Mucosa of gallbladder (tissue), 1 donor: ENCODE results near the gene UVSSA. TPM values are rescaled to one million over a fixed set of nuclear protein-coding genes. Genes with fewer than 3 reads are reported as not detected.
A peak's percentile ranks its signal among the peaks of the same experiment; 100 is the strongest.

ENCODE experiments used
- DNase-seq: peaks from one replicate; pipeline ENCODE4 v3.0.0-alpha.2; 2020; ENCODE audit warnings: low spot score
- total RNA-seq: library from RNA; stranded (reverse); gene quantifications from one replicate; pipeline ENCODE4 v1.2.1, GENCODE V29; 2021
- donor health status: DM: no; HTN: no; CAD: no.

The UVSSA gene
- total RNA-seq, 1 donor from 2014 or later: 41.5 TPM

DNA sequence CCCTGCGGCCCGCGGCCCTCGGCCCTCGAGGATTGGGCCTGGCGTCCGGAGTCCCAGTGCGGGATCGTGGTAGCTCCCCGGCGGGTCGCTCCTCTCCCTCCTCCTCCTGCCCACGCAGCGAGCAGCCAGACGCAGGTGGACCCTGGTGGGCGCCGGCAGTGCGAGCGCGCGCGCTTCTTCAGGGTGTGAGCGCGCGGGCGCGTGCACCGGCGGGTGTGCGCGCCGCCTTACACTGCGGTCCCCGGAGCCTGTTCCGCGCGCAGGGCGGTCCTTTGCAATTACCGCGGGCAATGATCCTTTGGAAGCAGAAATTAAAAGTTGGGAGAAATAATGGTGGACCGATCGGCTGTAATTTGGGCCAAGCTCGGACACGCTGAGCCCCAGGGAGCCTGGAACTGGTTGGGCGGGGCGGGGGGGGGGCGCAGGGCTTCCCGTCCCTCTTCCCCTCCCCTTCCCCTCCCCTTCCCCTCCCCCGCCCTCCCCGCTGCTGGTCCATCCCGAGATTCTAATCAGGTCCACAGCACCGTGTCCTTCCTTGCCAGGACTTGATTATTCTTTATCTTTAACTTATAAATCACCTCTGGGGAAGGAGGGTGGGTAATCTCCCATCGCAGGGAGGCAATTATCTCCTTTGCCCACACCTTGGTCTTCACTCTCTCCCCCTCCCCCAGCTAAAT is 60.8 kb downstream of the UVSSA start:
- DNase-seq: no peak

DNA sequence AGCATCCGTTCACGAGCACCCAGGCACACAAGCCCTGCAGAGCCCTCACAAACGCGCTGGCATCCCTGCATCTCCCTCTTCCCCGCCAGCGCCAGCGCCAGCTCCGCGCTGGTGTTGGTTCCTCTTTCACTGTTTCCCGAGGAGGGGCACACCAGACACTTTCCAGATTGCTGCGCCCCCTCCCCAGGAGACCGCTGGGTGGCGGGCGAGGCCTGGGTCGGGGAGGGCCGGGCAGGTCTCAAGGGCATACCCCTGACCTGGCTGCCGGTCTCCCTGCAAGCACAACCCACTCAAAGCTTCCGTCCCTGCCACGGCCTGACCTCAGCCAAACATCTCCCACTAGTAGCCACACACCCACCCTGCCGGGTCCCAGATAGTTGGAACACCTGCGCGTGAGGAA is 61.4 kb downstream of the UVSSA start:
- DNase-seq: no peak

DNA sequence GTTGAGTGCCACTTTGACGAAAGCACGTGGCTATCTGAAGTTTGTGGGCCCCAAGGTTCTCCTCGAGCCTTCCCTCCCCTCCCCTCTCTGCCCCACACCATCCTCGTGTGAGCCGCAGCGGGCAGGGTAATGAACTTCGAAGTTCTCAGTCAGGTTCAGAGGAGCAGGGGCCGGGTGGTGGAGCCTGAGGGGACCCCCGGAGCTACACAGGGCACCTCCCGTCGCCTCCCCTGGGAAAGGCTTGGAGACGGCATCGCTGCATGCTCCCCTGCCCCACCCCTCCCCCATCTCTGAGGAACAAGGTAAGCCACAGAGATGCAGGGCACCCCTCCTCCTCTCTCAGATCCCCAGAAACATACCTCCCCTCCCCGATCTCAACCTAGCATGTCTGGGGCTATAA is 62.1 kb downstream of the UVSSA start:
- no peak for DNase-seq

DNA sequence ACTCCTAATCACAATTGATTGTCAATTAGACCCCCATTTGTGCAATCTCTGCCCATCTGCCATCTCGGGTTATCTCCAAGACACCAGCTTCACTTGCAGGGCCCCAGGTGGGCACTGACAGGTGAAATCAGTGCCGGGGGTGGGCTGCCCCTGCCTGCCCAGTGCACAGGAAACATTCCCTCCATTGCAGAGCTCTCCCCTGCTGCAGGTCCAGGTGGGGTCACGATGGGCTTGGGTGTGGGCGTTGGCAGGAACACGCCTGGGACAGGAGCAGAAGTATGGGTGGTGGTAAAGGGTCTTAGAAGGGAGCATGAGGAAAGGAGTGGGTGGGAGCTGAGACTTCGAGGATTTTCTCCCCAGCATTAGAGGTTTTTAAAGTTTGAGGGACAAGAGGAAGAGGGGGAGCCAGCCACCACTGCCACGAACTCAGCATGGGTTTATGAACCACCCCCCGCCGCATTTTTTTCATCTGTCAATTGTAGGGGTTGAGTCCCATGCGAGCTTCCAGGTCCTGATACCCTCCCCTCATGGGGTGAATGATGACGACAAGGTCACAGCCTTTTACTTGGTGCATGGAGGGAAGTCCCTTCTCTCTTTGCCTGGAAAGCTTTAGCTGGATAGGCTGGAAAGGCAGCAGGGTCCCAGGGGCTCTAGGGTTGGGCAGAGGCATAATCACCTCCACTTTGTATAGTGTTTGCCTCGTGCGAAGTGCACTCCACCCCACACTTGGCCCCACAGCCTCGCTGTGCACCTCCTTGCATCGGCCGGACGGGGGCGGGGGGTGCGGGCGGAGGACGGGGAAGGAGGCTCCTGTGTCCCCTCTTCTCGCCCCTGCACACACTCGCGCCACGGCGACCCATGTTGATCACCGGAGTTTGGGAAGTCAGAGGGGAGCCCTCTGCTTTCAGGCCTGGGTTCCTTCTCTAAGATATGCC is 62.8 kb downstream of the UVSSA start:
- no peak for DNase-seq

DNA sequence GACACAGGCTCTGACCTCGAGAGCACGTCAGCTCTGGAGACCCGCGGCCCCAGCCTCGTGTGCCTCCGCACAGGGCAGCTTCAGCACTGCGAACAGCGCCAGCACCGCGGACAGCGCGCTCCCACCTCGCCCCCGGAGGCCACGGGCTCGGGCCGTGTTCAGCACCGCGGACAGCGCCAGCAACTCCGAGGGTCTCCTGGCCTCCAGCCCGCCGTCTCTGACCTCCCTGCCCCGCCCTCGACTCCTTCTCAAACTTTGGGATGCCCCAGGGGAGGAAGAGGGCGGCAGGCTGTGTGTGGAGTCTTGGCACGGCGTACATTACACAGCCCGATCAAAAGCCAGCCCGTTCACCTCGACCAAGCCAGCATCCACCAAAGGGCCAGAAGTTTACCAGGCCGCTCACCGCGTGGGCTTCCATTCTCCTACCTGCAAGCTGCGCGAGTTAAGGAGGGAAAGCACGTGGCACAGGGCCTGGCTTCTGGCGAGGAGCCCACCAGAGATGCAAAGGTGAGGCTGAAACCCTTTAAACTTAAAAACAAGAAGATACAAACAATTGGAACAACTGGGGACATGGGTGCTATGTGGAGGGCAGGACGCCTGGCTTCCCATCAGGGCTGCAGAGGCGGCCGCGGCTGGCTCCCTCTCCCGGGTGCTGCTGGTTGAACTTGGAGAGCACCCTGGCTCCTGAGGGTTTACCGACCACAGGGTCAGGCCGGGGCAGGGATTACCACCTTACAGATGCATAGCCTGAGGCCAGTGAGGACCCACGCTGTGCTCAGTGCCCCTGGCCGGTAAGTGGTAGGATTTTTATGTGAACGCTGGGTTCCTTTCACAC is 63.7 kb downstream of the UVSSA start:
- DNase-seq: peak; percentile 58

DNA sequence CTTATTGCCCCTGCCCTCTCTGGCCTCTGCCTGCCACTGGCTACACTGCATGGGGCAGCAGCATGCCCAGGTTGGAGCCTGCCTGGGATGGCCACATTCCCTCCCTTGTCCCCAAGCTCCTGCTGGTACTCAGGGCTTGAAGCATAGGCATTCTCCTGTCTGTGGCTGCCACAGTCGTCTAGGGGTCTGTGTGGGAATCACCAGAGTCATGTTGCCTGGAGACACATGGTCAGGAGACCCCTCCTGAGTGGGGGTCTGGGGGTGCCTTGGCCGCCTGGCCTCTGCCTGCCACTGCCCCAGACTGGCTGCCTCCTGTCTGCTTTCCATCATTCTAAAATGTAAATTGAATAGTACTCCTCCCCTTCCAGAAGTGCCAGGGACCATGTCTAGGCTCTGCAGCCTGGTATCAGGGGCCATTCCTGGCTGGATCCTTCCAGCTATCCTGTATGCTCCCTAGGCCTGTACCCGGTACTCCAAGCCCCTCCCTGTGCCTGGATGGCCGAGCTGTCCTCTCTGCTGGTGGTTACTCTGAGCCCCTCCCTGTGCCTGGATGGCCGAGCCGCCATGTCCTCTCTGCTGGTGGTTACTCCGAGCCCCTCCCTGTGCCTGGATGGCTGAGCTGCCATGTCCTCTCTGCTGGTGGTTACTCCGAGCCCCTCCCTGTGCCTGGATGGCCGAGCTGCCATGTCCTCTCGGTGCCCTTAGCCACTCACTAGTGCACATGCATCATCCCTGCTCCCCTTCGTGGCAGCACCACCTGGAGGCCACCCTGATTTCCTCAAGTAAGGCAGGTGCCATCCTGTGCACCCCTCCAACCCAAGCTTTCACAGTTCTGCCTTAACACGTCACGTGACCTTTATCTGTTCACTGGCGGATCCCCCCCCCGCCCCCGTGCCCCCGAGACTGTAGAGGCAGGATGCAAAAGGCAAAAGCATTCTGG is 64.7 kb downstream of the UVSSA start:
- DNase-seq: peak; percentile 7

DNA sequence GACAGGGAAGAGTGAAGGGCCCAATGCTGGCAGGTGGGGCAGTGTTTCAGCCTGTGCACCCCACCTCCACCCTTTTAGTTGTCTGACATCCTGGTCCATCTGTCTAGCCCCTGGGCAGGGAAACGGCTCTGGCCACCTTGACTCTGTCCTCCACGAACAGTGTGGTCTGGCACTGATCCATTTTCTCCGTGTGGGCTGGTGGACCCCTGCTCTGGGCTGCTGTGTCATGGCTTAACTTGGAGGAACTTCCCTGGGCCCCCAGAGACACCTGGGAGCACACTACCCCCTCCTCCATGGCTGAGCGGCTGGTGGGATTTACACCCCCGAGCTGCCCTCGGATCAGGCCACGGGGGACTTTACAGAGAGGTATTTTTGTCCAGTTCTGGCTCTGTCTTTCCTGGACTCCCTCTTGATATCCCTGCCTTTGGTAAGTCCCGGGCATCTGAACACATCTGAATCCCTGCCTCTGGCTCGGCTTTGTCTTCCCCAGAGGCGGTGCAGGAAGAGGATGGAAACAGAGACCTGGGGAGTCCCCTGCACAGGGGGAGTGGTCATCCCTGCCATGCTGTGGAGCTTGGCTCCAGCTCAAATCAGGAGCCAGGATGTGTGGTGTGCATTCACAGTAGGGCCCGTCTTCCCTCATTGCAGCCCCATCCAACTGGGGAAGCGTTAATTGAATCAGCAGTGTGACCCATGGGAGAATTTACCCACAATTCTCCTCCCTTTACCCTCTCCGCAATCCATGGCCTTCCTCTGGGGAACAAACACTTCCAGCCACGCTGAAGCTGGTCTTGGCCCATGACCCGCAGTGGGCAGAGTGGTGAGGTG is 65.6 kb downstream of the UVSSA start:
- no peak for DNase-seq

DNA sequence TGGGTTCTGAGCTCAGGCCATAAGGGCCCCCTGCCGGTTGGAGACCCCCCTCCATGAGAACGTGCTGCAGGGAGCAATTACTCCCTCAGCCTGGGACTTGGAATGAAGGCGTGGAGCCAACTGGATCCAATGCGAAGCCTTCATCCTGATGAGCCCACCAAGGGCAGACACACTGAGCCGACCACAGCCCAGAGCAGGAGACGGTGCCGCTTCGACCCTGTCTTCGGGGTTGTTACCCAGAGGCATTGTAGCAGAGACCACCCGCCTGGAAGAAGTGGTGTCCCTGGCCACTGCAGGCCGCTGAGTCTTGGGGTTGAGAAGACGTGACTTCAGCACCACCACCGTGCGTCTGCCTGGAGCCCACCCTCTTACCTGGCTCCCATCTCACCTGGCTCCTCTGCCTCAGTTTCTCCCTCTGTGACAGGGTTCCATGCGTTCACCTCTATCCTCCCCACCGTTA is 66.2 kb downstream of the UVSSA start:
- peak; percentile 9 for DNase-seq

DNA sequence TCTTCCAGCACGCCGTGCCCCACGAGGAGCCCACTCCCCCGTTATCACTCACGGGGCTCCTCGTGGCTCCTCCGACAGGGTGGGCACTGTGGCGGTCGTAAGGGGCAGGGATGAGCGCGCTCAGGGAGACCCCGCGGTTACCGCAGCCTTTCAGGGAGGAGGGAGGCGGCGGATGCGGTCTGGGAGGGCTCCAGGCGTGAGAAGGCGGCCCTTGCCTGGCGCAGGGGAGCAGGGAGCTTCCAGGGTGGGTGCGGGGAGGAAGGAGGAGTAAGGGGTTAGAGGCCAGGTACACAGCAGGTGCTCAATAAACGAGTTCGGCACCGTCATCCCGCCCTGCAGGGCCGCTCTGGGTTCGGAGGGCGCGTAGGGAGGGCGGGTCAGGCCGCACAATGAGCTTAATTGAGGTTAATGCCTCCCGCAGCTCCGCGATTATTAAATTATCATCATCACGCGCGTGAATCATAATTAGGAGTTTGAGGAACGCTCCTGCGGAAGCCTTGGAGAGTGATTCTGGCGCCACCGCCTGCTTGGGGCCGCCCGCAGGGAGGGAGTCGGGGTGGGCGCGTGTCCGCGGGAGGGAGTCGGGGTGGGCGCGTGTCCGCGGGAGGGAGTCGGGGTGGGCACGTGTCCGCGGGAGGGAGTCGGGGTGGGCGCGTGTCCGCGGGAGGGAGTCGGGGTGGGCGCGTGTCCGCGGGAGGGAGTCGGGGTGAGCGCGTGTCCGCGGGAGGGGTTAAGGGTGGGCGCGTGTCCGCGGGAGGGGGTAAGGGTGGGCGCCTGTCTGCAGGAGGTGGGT is 66.9 kb downstream of the UVSSA start:
- no peak for DNase-seq

DNA sequence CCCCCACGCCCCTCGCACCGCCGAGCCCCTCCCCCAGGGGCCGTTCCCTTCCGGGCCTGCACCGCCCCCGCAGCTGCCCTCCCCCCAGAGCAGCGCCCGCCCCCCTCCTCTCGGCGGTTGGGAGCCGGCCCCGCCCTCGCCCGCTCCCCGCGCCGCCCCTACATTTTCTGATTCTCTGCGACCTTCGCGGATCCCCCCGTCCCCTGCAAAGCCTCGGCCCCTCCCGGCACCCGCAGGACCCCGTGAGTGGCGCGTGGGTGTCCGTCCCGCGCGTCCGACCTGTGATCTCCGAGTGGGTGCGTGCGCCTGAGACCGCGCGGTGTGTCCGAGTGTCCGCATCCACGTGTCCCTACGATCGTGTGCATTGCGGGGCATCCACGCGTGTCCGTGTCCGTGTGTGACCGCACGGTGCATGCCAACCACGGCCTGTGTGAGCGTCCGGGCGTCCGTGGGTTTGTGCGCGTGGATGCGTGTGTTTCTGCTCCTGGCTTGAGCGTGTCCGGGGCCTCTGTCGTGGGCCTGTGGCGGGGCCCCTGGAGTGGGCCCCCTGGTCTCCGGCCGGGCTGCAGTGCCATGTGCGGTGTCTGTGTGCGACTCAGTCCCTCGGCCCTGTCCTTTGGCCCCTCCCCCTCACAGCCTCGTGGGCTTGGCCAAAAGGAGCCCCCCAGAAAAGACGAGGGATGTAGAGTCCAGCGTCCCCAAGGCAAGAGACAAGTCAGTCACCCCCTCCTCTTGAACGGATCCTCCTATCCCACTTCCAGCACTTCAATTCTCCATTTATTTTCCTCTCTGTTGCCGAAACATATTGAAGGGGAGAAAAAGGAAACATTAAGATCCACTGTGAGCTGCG is 68.0 kb downstream of the UVSSA start:
- no peak for DNase-seq

DNA sequence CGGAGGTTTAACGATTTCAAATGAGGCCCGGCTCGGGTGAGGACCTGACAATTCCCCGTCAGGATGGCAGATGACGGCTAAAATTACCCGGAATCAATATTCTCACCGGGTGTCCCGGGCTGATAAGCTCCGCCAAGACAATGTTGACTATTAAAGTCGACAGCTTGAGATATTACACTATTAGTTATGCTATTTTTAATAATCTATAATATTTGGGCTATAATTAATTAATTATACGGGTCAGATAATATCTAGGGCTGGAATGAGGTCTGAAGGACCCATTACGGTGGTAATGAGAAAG is 68.6 kb downstream of the UVSSA start:
- no peak for DNase-seq

DNA sequence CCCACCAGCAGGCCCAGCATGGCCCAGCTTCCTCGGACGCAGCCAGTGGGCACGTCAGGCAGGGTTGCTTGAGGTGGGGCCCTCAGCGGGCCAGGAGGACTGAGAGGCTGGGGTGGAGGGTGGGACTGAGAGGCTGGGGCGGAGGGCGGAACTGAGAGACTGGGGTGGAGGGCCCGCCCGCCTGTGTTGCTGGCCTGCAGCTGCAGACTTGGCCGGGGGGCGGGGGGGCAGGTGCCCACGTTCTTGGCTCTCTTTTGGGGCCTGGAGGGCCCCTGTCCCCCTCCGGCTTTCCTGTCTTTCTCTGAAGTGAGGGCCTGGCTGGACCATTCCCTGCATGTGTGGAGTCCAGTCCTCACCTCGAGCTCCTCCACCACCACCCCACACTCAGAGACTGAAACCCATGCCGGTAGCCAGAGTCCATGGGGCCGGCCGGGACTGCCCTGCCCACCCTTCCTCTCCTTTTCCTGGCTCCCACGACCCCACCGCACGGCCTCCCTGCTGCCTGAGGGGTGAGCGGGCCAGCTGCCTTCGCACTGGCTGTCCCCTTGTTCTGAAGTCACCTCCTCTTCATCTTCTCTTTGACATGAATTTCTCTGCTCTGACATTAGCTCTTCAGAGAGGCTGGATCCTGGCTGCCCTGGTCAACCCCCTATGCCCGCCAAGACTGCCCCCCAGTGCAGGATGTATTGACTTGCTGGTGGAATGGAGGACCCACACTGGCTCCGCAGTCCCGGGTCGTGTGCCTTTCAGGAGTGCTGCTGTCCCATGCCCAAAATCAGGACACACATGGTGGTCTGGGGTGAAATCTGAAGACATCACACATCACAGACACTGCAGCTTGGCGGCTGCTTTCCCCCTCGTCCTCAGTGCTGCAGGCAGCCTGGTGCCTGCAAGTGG is 69.3 kb downstream of the UVSSA start:
- no peak for DNase-seq

DNA sequence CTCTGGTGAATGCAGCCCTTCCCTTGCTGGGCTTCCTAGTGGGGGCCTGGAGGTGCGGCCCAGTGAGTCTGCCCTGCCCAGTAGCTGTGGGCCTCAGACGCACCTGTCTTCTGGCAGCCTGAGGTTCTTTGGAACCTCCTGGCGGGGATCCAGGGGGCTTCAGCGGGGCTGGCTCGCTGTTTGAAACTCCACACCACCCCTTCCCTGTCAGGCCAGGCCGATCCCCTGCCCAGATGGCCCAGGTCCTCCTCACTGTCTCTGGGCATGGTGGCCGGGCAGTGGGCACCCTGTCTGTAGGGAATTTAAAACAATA is 69.9 kb downstream of the UVSSA start:
- no peak for DNase-seq

DNA sequence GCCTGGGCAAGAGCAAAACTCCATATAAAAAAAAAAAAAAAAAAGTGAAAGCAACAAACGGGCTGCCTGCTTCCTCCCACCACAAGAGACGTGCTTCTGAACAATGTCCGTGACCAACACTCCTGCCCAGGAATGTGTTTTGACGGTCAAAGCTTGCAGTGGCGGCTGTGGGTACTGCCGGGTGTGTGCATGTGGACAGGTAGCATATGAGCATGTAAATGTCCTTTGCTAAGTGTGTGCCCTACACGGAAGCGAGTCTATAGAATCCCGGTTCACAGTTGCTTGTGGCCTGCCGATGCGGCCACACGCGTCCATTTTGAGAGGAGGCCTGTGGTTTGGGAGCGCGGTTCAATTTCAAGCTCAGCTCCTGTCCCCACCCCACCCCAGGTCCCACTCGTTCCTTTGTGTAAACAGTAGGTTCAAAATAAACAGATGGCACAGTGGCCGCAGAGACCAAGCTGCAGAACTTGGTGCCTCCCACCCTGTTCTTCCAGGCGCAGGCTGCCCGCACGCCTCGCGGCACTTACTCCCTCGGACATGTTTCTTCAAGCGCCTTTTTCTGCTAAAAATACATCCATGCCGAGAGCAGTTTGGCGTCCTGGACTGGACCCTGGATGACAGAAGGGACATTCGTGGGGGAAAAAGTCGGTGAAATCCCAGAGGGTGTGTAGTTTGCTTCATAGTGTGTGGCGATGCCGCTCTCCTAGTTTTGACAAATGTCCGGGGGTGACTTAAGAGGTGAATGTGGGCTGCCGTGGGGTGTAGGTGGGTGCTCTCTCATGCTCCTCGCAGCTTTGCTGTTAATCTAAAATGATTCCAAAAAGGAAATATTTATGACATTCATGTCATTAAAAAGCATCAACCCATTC is 70.7 kb downstream of the UVSSA start:
- no peak for DNase-seq

DNA sequence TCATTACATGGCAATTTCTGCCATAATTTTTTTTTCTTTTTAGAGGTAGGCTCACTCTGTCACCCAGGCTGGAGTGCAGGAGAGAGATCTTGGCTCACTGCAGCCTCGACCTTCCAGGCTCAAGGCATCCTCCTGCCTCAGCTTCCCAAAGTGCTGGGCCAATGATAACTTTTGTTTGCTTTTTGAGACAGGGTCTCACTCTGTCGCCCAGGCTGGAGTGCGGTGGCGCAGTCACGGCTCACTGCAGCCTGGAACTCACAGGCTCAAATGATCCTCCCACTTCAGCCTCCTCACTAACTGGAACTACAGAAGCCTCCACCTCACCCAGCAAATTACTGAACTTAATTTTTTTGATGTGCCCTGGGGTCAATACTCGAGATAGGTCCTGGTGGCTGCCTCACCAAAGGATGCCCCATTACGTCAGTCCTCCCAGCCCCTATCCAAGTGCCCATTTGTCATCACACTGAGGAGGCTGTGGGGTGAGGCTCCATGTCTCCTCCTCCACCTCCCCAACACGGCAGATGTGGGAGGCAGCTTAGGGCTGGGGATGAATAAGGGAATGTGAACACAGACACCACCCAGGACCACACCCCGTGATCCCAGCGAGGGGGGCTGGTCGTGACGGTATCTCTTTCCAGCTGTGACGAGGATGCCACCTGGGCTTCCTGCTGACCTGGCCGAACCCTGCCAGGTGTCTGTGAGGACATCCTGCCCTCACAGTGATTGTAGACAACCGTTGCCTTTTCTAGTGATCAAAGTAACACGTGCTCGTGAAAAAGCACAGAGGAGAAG is 71.7 kb downstream of the UVSSA start:
- no peak for DNase-seq

DNA sequence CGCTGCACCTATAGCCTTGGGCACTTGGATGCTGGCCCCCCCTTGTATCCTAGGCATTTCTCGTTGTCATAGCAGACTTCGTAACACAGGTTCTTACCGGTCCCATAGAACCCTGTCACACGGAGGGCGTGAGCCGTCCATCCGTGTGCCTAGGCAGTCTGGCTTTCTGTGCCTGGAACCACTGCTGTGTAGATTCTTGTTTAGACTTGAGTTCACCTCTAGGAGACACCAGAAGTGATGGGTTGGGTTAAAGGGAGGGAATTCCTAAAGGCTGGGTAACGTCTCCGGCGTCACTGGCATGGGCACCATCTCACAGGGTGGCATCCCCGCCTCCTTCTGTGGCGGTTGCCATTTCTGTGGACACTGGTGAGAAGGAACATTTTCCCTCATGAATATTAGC is 72.7 kb downstream of the UVSSA start:
- DNase-seq: no peak
